LNCAP (cell line): ENCODE data around the gene DOCK4.

ENCODE experiments used
- CTCF ChIP-seq: fragments of 450-650 bp; IDR thresholded peaks from 2 replicates; pipeline ENCODE4 v1.5.1; 2017; ENCODE audit warnings: mild to moderate bottlenecking

The DOCK4 gene

GRCh38 chr7:111929264-111929663 lies 276.9 kb downstream of the DOCK4 start:
- TF ChIP-seq CTCF = peak; percentile 38; the same call in 1 of the 2 replicates

- no peak for TF ChIP-seq CTCF
These were observed 278.7 kb downstream of the DOCK4 start for GRCh38 chr7:111927353-111928019.

GRCh38 chr7:111920329-111920728 lies 285.9 kb downstream of the DOCK4 start:
- no peak for TF ChIP-seq CTCF

GRCh38 chr7:111919631-111920179 lies 286.5 kb downstream of the DOCK4 start:
- no peak for TF ChIP-seq CTCF

GRCh38 chr7:111919164-111919563 lies 287.0 kb downstream of the DOCK4 start:
- TF ChIP-seq CTCF = no peak

- TF ChIP-seq CTCF = no peak
These were observed 287.7 kb downstream of the DOCK4 start for GRCh38 chr7:111918461-111918860.

GRCh38 chr7:111914291-111914690 lies 291.9 kb downstream of the DOCK4 start:
- no peak for TF ChIP-seq CTCF
